ENCODE results near the gene POLR3F.

The POLR3F gene

GRCh38 chr20:18533978-18534644 is 66.9 kb downstream of the POLR3F start:
- Histone ChIP-seq H3K4me3 (ENCODE audit: low read depth, low read length) (no peak overlapping the region), H3K4me1 (no peaks in the 10 kb centered on the region), H3K27me3 (no peaks in the 10 kb centered on the region), H3K9me3 (no peaks in the 10 kb centered on the region), H3K36me3 (peaks cover 48% of the 10 kb centered on the region)
- no peak for DNase-seq
- TF ChIP-seq, protein P1, sequence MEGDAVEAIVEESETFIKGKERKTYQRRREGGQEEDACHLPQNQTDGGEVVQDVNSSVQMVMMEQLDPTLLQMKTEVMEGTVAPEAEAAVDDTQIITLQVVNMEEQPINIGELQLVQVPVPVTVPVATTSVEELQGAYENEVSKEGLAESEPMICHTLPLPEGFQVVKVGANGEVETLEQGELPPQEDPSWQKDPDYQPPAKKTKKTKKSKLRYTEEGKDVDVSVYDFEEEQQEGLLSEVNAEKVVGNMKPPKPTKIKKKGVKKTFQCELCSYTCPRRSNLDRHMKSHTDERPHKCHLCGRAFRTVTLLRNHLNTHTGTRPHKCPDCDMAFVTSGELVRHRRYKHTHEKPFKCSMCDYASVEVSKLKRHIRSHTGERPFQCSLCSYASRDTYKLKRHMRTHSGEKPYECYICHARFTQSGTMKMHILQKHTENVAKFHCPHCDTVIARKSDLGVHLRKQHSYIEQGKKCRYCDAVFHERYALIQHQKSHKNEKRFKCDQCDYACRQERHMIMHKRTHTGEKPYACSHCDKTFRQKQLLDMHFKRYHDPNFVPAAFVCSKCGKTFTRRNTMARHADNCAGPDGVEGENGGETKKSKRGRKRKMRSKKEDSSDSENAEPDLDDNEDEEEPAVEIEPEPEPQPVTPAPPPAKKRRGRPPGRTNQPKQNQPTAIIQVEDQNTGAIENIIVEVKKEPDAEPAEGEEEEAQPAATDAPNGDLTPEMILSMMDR (IDR thresholded peaks at IDR 0.05; ENCODE audit: low read depth, low read length): no peak
